ENCODE measurements around the gene PCSK9.
"Not testable (repeated sequence)": the region's sequence is repeated elsewhere in the genome, so short reads cannot be mapped to it uniquely, and the experiment has no call there.

Gene PCSK9

DNA sequence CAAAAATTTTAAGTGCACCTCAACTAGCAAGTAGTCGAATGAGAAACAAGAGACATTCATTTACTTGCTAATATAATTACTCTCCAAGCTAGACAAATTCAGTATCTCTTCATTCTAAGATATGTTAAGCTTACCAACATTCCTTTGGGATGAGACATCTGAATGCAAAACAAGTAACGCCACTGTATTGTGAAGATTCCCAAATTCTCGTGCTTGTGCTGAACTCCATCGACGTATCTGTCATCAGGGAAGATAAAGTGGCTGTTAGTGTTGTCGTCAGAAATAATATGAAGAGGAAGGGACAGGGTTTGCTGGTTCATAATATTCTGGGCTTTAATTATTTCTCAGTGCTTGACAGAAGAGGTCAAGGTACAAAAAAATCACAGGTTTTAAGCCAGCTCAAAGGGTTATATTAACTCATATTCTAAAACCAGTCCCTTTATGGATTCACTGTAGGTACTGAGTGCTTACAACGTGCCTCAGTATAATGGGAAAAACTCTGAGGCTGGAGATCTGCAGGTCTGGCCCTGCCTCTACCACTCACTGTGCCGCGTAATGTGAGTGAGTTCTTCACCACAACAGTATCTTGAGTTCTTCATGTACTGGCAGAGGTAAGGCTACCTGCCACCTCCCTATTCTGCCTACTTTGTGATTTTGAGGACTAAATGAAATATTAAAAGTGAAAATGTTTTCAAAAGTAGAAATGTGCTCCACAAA lies 42.0 kb downstream of the PCSK9 start:
- peak; percentile 87 for DNase-seq (ENCODE audit: low read depth)

DNA sequence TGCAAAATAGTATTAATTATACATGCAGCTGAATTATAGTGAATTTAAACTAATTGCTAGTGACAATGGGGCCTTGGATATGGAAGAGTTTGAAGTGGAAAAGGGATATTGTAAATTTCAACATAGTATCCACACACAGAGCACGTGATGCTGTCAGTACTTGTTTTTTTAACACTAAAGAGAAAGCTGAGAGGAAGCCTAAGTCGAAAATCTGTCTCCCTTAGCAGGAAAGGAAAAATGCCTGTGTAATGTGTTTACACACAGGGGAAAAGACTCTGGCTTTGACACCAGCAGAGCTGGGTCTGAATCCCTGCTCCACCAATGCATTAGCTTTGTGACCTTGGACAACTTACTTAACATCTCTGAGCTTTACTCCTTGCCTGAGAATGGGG lies 42.6 kb downstream of the PCSK9 start:
- DNase-seq (ENCODE audit: low read depth) = no peak

DNA sequence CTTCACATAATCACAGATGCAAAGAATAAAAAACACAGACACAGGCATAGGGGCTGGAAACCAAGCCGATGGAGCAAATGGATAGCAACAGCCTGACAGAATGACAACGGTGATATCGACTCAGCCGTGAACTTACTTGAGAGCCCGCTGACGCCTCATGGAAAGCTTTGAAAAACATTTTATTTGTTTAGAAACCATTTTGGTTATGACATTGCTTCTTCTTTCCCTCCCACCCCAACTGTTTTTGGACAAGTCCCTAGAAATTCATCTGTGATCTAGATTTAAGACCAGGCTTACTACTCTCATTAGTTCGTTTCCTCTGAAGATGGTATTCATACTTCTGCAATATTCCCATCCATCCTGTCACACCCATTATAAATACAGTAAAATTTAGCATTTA lies 44.9 kb downstream of the PCSK9 start:
- DNase-seq (ENCODE audit: low read depth) = no peak

DNA sequence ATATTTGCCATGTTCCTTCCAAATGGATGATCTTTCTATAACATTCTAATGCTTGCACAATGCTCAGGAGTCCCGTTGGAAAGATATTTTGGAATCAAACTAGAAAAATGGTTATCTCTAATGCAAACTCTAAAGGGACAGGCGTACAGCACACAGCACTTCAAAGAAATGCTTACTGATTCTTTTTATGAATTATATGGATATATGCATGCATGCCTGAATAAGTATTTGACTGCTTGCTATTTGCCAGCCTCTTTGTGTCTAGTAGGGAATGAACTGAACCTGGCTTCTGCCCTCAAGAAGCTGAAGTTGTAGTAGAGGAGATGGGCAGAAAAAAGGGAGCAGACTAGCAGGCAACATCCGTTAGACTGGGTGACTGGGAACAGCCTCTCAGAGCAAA lies 48.1 kb downstream of the PCSK9 start:
- no peak for DNase-seq (ENCODE audit: low read depth)

DNA sequence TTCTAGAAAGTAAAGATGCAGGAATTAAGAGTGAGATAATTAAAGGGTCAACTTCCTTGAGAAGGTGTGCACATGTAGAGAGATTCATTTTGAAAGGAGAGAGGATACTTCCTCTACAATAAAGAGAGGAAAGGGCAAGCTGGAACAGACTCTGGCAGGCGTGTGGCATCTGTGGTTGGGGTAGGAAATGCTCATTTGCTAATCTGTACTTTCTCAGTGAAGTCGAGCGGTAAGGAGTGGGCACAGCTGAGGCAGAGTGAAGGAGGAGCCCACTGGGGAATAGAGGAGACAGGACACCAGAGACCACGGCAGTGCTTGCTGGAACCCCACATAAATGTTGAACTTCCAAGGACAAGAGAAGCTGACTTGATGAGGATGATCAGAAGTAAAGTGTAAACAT lies 49.1 kb downstream of the PCSK9 start:
- no peak for DNase-seq (ENCODE audit: low read depth)

DNA sequence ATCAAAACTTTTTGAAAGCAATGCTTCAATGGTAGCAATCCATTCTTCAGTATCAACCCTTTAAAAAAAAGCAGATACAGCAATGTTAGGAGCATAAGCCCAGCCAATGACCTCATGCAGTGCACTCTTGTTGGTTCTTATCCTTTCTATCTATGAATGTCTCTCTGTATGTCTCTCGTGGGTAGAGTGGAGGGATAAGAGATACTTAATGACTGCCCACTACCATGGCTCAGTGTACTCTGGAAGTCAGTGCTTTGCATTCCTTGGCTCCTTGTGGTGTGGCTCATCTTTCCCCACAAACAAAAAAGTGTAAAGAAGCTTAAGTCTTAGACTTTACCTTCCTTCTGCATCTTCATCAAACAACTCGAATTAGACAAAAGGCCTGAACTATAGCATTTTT lies 50.3 kb downstream of the PCSK9 start:
- no peak for DNase-seq (ENCODE audit: low read depth)

DNA sequence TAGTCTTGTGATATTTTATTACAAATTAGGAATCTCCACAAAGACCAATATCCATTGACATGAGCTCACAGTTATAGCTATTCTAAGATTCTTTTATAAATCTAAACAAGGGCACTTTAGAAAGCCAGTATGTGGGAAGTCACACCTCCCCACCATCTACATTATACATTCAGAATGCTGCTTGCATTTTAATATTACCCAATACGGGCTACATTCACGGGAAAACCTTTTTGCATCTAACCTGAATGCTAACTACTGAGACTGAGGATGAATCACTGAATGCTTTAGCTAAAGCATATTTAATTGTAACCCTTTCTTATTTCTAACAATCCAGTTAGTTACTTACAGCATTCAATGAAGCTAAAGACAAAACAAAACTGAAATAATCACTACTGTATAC lies 53.1 kb downstream of the PCSK9 start:
- no peak for DNase-seq (ENCODE audit: low read depth)

DNA sequence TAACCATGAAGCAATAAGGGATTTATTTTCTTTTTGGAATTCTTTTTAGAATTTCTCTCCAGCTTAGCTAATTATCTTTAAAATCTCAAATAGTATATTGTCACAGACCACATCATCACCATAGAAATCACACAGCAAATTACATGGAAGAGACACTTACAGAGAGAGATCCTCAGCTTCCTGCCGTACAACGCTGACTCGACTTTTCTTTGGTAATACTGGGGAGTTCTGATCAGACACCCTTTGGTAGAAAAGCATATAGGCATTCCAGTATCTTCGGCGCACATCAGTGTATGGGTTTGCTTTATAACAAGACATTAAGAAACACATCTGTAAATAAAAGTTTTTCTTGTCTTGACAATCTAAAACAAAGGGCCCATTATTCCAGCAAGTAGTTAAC lies 55.7 kb downstream of the PCSK9 start:
- no peak for DNase-seq (ENCODE audit: low read depth)

DNA sequence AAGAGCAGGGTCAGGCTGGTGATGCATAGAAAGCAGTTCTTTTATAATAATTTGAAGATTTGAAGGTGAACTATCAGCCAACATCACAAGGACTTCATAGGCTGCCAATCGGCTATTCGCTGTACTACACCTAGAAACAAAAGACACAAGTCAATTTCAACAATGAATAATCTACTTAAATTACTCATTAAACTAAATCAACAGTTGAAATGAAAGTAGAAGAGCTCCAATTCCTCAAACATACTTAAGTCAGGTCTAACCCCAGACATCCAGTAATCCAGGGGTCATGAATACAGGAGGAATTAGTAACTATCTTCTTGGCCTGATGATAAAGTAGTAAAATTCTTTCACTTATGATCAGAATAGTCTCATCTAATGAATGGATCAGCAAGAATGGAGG lies 64.5 kb downstream of the PCSK9 start:
- no peak for DNase-seq (ENCODE audit: low read depth)

DNA sequence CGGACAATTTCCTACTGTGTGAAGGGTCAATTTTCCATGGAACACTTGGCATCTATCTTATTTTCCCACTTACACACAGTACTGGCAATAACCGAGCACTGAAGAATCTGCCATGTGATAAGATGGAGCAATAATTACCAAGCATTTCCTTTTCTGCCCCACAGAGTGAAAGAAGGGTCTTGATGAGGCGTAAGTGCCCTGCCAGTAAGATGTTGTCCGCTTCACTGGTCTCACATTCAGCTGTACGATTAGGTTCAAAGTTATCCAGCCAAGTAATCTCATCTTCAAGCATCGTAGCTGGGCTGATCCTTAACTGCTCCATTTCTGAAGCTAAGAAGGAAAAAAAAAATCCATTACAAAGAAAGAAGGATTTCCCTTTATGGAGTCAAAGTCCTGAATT lies 67.8 kb downstream of the PCSK9 start:
- DNase-seq (ENCODE audit: low read depth) = no peak

DNA sequence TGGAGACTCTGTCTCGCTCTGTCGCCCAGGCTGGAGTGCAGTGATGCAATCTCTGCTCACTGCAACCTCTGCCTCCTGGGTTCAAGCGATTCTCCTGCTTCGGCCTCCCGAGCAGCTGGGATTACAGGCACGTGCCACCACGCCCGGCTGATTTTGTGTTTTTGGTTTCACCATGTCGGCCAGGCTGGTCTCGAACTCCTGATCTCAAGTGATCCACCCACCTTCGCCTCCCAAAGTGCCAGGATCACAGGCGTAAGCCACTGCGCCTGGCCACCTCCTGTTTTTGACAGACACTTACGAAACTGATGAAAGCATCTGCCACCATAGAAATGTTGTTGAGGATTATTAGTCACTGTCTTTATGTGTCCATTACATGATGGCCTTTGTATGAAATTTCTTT lies 69.7 kb downstream of the PCSK9 start:
- DNase-seq (ENCODE audit: low read depth) = not testable (repeated sequence)
